GM19467 (cell line): ENCODE measurements around the gene NFXL1.

Source experiments
- ATAC-seq: cut with Tn5 transposase; IDR thresholded peaks from one replicate; pipeline ENCODE4 v1.9.1; 2021; ENCODE audit warnings: mild to moderate bottlenecking, moderate library complexity; ENCODE audit not compliant: unreplicated experiment

The NFXL1 gene

DNA sequence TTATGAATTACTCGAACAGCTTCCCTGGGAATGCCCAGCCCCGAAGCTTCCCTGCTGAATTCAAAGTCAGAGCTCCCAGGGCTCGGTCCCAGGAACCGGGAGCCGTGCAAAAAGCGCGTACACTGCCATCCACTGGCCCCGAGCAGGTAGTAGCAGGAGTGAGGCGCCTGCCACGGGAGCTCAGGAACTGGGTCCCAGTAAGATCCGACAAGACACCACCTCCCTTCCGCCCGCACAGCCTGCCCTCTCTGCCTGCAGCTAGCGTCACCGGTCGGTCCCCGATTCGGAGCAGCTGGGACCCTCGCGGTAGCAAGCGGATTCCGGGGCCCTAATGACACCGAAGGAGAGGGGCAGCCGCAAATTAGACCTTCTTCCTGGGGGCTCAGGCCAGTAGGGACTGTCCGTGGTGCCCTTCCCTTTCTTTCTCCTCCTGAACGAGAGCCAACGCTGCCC, 77.7 kb downstream of the NFXL1 start:
- ATAC-seq, result peak; percentile 79

DNA sequence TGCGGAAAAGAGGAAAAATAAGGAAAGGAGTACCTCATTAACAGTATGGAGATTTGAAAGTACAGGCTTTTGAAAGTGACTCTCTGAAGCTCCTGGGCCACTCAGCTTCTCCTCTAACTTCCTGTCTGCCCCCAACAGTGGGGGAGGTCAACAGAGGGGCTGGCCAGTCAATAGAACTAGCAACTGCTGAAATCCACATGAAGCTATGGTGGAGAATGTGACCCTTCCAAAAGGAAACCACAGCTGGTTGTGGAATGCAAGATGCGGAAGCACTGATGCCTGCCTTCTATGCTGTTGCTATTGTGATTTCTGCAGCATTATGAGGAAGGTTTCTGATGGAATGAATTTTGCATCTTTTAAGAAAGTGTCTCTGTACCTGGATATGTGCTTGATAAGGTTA, 78.9 kb downstream of the NFXL1 start:
- ATAC-seq, result no peak

DNA sequence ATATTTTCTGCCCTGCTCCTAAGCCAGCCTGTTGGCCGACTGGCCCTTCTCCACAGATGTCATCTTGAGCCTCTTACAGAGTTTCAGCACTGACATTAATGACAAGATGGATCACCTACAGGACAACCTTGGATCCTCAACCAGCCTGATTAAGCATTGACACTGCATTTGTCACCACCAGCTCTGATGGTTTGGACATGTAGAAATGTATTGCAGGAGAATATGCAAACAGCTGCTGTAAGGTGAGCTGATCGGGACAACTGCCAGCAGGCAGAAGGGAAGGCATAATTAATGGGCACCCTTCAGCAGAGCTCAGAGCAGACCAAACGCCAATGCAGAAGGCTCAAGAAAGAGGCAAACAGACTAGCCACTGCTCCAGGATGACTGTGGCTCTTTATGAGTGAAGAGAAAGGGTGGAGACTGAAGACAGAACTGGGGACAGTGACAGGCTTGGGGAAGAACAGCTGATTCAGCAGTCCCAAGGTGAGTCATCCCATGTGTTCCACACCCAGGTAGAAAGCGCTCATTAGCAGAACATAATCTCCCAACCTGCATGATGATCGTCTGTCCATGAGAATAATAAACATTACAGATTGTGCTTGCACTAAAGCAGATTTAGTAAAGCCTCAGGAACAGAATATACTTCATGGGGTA, 83.2 kb downstream of the NFXL1 start:
- no peak for ATAC-seq

DNA sequence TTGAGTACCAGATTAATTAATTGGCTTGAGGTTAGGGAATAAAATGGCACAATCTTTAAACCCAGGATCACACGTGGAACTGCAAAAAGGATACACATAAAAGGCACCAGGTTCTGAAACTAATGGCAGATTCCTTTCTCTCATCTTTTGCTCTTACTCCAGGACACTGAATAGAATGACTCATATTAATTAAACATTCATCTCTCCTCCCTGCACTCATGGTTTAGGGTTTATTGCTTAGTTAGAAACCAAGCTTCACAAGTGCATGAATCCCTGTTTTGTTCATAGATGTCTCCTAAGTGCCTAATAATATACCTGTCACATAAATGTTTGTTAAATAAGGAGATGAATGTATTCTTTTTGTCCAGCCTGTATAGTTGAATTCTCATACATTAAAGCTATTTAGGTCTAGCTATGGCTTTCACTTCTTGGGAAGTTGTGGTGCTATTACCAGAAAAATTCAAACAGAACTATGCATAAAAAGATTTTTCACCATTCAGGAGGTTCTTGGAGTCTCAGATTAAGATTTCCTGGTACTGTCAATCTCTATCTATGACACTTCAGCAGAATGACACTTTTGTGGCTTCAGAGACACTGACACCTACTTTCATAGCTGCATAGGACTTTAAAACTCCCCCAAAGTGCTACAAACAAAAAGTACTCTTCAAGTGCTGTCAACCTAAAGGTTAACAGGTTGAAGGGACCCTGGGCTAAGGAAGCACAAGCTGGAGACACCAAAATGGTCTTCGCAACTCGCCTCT, 83.9 kb downstream of the NFXL1 start:
- no peak for ATAC-seq

DNA sequence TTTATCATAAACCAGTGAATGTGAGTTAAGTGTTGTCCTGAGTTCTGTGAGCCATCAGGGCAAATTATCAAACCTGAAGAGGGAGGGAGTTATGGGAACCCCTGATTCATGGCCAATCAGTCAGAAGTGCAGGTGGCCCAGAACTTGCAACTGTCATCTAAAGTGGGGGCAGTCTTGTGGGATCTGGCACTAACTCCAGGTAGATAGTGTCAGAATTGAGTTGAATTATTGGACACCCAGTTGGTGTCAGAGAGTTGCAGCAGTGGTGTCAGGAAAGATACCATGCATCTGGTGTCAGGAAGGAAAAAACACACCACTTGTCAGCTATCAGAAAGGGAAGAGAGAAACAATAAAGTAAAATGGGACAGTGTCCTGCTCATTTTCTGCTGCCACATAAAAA, 84.9 kb downstream of the NFXL1 start:
- ATAC-seq, result no peak

DNA sequence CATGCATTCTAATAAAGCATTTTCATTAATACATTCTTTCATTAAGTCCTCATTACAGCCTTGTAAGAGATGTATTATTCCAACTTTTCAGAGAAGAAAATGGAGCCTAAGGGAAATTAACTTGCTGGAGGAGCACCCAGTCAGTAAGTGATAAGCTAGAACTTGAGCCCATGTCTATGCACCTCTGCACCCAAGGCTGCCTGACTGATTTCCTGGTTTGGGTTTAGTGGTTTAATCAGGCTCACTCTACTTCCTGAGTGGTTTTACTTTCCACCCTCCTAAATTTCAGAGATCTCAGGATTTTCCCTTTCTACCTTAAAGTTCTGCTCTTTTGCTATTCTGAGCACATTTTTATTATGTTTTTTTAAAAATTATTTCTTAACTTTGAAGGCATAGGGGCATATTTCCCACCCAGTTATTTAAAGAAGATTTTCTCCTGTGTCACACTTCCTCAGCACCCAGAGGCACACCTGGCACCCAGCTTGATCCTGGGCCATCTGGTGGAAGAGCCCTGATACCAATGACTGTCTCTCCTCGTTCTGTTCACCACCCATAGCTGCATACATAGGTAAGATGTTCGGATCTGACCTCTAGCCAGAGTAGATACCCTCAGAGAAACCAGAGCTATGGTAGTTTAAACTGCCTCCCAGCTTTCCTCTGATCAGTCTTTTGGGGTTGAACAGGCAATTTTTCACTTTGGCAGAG, 86.9 kb downstream of the NFXL1 start:
- no peak for ATAC-seq

DNA sequence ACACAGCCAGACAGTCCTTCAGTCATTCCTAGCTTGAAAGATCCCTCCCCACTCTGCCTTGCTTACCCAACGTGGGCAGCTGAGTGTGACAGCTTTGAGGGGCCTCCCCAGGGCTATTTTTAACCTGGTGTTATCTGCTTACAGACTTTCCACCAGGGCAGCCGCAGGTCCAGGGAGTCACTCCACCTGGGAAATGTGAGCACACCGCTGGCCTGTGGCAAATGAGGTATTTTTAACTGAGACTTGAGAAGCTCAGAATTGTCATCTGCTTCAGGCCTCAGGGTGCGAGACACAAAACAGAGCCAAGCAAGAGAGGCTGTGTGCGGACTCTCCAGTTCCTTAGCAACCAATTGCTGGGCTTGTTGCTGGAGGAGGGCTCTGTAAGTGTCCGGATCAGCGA, 89.5 kb downstream of the NFXL1 start:
- no peak for ATAC-seq

DNA sequence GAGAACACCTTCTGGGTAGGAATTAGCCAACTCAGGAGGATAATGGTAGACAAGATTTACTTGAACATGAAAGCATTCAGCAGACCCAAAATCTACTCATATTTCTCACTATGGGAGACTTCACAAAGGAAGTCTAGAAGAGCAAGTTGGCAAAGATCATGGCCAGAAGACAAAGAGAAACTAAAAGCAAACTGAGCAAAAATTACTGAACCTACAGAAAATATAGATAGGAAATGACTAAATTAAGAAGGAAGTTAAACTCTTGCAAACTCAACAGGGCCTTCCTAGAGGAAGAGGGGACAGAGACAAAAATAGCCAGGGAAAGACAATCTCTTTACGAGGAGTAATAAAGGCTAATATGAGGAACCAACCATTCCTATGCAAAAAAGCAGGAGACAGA, 95.2 kb downstream of the NFXL1 start:
- no peak for ATAC-seq

DNA sequence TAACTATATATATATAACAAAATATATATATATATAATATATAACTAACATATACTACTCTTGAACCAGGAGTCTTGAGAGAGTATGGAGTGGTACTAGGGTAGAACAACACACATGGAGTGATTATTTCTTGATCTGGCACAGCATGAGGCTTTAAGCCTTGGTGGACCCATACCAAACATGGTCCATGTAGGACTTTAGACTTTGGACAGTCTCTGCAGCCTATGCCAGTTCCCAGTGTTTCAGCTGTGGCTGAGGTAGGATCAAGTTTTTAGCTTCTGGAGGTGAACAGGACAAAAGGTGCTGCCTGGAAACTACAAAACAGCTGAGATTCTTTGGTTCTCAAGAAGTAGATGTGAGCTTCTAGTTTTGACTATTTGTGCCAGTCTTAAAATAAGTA, 97.1 kb downstream of the NFXL1 start:
- no peak for ATAC-seq

DNA sequence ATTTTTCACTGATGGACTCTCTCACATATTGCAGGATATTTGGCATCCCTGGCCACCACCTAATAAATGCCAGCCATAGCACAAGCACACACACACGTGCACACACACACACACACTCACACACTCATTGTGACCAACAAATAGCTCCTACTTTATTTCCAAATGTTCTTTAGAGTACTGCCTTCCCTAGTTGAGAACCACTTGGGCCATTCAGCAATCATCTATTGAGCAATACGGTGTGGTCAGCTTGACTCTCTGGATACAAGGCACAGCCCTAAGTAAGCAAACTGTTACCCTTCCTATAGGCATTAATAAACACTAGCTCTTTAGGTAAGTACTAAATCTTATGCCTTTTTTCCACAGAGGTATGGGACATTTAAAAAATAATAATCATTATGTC, 97.6 kb downstream of the NFXL1 start:
- ATAC-seq, result no peak

DNA sequence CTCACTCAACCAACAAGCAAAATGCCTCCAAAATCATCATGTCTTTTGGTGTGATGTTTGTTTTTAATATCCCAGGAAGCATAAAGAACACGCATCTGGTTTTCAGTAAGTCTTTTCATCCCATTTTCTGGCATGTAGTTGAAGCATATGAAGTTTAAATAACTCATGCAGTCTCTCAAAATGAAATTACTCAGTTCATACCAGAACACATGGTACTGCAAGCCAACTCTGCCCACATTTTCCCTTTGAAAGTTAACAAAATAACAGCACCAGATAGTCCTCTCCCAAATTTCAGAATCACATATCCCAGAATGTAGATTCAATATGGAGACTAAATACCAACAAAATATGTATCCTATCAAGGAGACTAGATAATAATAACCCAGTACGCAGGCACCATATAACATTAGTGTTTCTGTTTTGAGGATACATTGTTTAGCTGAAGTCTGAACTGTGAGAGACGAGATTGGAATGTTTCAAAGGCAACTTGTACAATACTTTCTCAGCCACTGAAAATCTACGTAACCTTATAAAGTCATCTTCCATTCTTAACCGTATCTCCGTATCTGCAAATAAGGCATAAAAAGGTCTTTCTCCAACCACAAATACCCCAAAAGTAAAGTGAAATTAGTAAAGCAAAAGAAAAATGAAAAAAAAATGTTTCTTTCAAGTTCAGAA, 99.6 kb downstream of the NFXL1 start:
- no peak for ATAC-seq

DNA sequence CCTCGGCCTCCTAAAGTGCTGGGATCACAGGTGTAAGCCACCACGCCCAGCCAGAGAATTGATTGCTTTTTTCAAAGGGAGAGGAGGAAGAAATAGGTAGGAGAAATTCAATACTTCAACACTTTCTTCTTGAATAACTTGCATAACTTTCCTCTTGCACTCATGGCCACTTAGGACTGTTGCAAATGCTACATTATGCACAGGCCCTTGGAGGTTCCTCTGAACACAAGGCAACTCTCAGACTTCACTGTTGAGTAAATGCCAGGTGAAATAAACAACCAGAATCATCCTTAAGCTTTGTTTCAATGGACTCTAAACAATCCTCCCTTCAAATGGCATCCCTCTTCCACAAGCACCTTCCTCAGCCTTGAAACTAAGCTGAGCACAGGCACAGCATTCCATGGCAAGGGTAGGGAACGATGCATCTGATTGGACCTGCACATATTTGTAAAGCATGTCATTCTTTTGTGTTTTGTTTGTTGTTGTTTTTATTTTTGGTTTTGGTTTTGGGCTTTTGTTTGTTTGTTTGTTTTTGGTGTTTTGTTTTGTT, 104.7 kb downstream of the NFXL1 start:
- no peak for ATAC-seq

DNA sequence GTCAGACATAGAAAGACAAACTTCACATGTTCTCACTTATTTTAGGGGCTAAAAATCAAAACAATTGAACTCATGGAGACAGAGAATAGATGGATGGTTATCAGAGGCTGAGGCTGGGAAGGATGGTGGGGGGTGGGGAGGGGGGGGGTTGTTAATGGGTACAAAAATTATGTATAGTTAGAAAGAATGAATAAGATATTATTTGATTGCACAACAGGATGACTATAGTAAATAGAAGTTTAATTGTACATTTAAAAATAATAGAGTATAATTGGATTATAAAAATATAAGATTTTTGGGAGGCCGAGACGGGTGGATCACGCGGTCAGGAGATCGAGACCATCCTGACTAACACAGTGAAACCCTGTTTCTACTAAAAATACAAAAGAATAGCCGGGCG, 109.8 kb downstream of the NFXL1 start:
- ATAC-seq, result no peak

DNA sequence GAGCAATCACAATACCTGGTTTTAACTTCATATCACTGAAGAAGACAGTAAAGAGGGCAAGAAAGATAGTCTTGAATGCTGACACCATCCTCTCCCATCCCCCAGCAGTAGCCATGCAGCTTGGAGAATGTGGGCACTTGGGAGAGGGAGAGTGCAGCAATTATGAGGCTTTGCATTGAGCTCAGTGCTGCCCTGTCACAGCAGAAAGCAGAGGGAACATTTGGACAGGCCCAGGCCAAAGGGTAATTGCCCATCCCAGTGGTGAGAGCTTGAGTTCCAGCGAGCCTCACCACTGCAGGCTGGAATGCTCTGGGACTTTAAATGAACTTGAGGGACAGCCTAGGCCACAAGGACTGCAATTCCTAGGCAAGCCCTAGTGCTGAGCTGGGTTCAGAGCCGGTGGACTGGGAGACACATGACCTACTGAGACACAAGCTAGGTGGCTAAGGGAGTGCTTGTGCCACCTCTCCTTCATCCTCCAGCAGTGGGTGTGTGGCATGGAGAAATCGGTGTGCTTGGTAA, 112.8 kb downstream of the NFXL1 start:
- ATAC-seq, result no peak

DNA sequence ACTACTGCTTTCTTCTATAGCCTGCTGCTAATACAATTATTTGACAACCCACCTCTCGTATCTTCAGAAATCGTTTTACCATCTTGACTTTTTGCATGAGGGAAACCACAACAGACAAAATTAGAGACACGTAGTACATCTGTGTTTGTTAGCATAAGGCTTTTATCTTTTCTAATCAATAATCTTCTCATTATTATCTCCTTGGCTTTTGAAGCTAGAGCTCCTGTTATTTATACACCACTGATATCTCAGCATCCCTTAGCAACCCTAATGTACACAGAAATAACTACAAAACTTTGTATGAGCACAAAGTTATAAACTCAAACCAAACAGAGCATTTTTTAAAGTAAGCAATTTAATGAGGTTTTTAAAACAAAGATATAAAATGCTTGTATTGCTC, 116.2 kb downstream of the NFXL1 start:
- ATAC-seq, result no peak
